A549 (cell line): Measurements from ENCODE around the gene HLA-DMB. TPM values are rescaled to one million over a fixed set of nuclear protein-coding genes. Genes with fewer than 3 reads are reported as not detected.

Experiments
- ATAC-seq, 2 experiments: fragments of 200-7000 bp in 1 of 2; fragments of >200 bp in 1 of 2; cut with Nextera tagmentation in 1 of 2; cut with Tn5 transposase in 1 of 2; 3 replicates each; pipeline versions ENCODE4 v1.8.0 to v1.9.1; 2018 to 2020; ENCODE audit warnings: mild to moderate bottlenecking in 1 of 2, moderate library complexity in 1 of 2
- CTCF ChIA-PET: fragments of 300-600 bp; sonication (Branson Sonifier 250); formaldehyde crosslinking; extraction: SDS; loops from one replicate; lab custom pipeline; 2021; ENCODE audit warnings: antibody characterized with exemption, inconsistent platforms; lab: Yijun Ruan, JAX
- POLR2A ChIA-PET: fragments of 350-600 bp; formaldehyde crosslinking; extraction: SDS; loops from one replicate; lab custom pipeline; 2021; ENCODE audit warnings: antibody characterized with exemption, inconsistent platforms; lab: Yijun Ruan, JAX
- DNase-seq, 2 experiments: peaks; one replicate each; pipeline versions ENCODE4 v3.0.0 to v3.0.0-alpha.2; 2011 to 2016; ENCODE audit warnings: low read depth in 1 of 2, low spot score in 1 of 2
- FAIRE-seq: peaks from 2 replicates; lab custom pipeline; 2011; peaks lifted over from hg19 to GRCh38; lab: Jason Lieb, UNC
- H3K27ac ChIP-seq, 2 experiments: fragments of >200 bp; sonication (Bioruptor Twin); formaldehyde crosslinking; 3 replicates each; pipeline ENCODE4 v1.5.1; 2016 to 2017
- H3K4me1 ChIP-seq: fragments of >200 bp; sonication (Bioruptor Twin); formaldehyde crosslinking; 3 replicates; pipeline ENCODE4 v1.6.1; 2016
- H3K4me2 ChIP-seq: fragments of >200 bp; sonication (Bioruptor Twin); formaldehyde crosslinking; 3 replicates; pipeline ENCODE4 v1.6.1; 2016
- H3K4me3 ChIP-seq: fragments of >200 bp; sonication (Bioruptor Twin); formaldehyde crosslinking; 3 replicates; pipeline ENCODE4 v1.5.1; 2016
- H3K9me3 ChIP-seq: fragments of >200 bp; sonication (Bioruptor Twin); formaldehyde crosslinking; 3 replicates; pipeline ENCODE4 v1.6.1; 2016
- CBX8 ChIP-seq: fragments of 200-600 bp; sonication (generic); IDR thresholded peaks from 2 replicates; pipeline ENCODE4 v1.6.1; 2016
- CEBPB ChIP-seq, 2 experiments: fragments of >200 bp in 1 of 2; sonication (Bioruptor Twin) in 1 of 2; formaldehyde crosslinking in 1 of 2; IDR thresholded peaks; 2 replicates each; pipeline ENCODE4 v1.6.1; 2012 to 2016
- CHD2 ChIP-seq: fragments of 150-350 bp; IDR thresholded peaks from 2 replicates; pipeline ENCODE4 v1.6.1; 2014; ENCODE audit warnings: low read length; ENCODE audit not compliant: partially characterized antibody
- CHD4 ChIP-seq: fragments of 200-600 bp; sonication (generic); IDR thresholded peaks from 2 replicates; pipeline ENCODE4 v1.6.1; 2016; ENCODE audit warnings: antibody characterized with exemption, mild to moderate bottlenecking, borderline replicate concordance
- ESRRA ChIP-seq: fragments of 150-350 bp; IDR thresholded peaks from 2 replicates; pipeline ENCODE4 v1.6.1; 2014; ENCODE audit warnings: mild to moderate bottlenecking, low read length, borderline replicate concordance
- FOSB ChIP-seq: fragments of 250-450 bp; sonication (Bioruptor Pico); IDR thresholded peaks from 2 replicates; pipeline ENCODE4 v1.5.0; 2020; ENCODE audit warnings: mild to moderate bottlenecking, moderate library complexity
- FOXS1 ChIP-seq: fragments of 250-450 bp; sonication (Bioruptor Pico); IDR thresholded peaks from 2 replicates; pipeline ENCODE4 v1.5.0; 2020; ENCODE audit warnings: mild to moderate bottlenecking, moderate library complexity
- GATA3 ChIP-seq: IDR thresholded peaks from 2 replicates; pipeline ENCODE4 v1.6.1; 2012; ENCODE audit warnings: borderline replicate concordance
- HOXB5 ChIP-seq: fragments of 250-450 bp; sonication (Bioruptor Pico); IDR thresholded peaks from 2 replicates; pipeline ENCODE4 v1.5.0; 2020; ENCODE audit warnings: mild to moderate bottlenecking, moderate library complexity
- JUN ChIP-seq, 2 experiments: fragments of >200 bp; sonication (Bioruptor Twin); formaldehyde crosslinking; IDR thresholded peaks; 2 replicates in 1 of 2; 3 replicates in 1 of 2; pipeline ENCODE4 v1.6.1; 2016 to 2017
- MYC ChIP-seq: IDR thresholded peaks from 2 replicates; pipeline ENCODE4 v1.6.1; 2012; ENCODE audit warnings: mild to moderate bottlenecking, inconsistent platforms, low read length, improper control_type of control experiment, borderline replicate concordance
- PHF8 ChIP-seq: fragments of 200-600 bp; sonication (generic); IDR thresholded peaks from 2 replicates; pipeline ENCODE4 v1.6.1; 2016; ENCODE audit warnings: low read depth, mild to moderate bottlenecking, antibody characterized with exemption, moderate library complexity, borderline replicate concordance
- POLR2AphosphoS2 ChIP-seq: conservative IDR thresholded peaks from 2 replicates; pipeline ENCODE4 v1.6.1; 2012; ENCODE audit warnings: low read length, improper control_type of control experiment, inconsistent platforms
- RFX5 ChIP-seq: fragments of 450-650 bp; IDR thresholded peaks from 2 replicates; pipeline ENCODE4 v1.7.1; 2014; ENCODE audit warnings: antibody characterized with exemption, mild to moderate bottlenecking, moderate library complexity
- SMC3 ChIP-seq: fragments of >200 bp; sonication (Bioruptor Twin); formaldehyde crosslinking; IDR thresholded peaks from 3 replicates; pipeline ENCODE4 v1.6.1; 2018; ENCODE audit warnings: inconsistent platforms
- TFCP2L1 ChIP-seq: fragments of 250-450 bp; sonication (Bioruptor Pico); IDR thresholded peaks from 2 replicates; pipeline ENCODE4 v1.5.0; 2021; ENCODE audit warnings: mild to moderate bottlenecking
- ZNF302 ChIP-seq: fragments of 250-450 bp; sonication (Bioruptor Pico); IDR thresholded peaks from 2 replicates; pipeline ENCODE4 v1.9.0; 2021; ENCODE audit warnings: inconsistent platforms, mild to moderate bottlenecking, moderate library complexity
- ZSCAN20 ChIP-seq: fragments of 250-450 bp; sonication (Bioruptor Pico); IDR thresholded peaks from 2 replicates; pipeline ENCODE4 v1.8.0; 2022; ENCODE audit warnings: mild to moderate bottlenecking, moderate library complexity
- WGBS: methylation state at CpG from one replicate; pipeline ENCODE4 v1.1.6; 2017; ENCODE audit errors: missing lambda C conversion rate; 5-methylcytosine and 5-hydroxymethylcytosine counted together
- polyA plus RNA-seq, 4 experiments: library from polyadenylated mRNA; depleted of rRNA in 3 of 4; stranded (reverse); fragments of >200 nt; fragmentation: RNase III in 1 of 4; extraction: RNeasy Plus Mini Kit Qiagen cat#74134 plus additional on column Dnase treatment in 1 of 4; gene quantifications; 2 replicates in 3 of 4; 3 replicates in 1 of 4; pipeline ENCODE4 v1.2.3, GENCODE V29; 2011 to 2017
- TF ChIP-seq, protein P1 (sequence below): IDR thresholded peaks from 2 replicates; pipeline ENCODE4 v1.6.1; 2012
- TF ChIP-seq, protein P2 (sequence below): IDR thresholded peaks from 2 replicates; pipeline ENCODE4 v1.6.1; 2012; ENCODE audit warnings: low read depth, borderline replicate concordance
- TF ChIP-seq, protein P3 (sequence below): fragments of >200 bp; sonication (Bioruptor Twin); formaldehyde crosslinking; IDR thresholded peaks from 3 replicates; pipeline ENCODE4 v1.6.1; 2016

Gene HLA-DMB
- polyA plus RNA-seq, 2 of the 4 experiments (the other 2 are of a cell fraction): 3.7 to 14.3 TPM

DNA sequence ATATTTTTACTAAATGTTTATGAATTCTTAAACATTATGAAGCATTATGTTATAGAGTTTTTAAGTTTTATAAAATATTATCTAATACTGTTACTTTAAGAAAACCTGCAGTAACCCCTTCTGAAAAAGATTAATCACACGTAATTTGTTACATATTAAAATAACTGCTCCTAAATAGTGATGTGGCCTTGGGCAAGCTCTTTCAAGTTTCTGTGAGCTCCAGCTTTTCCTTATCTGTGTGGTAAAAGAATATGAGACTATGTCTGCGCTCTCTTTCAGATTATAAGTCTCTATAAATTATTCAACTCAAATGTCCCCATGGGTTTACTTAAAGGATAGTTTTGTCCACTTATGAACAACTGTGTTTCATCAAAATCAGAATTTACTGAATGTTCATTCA is 31.9 kb downstream of the HLA-DMB start (continued):
- TF ChIP-seq ZSCAN20 (no peak), HOXB5 (CRISPR knock-in tag) (no peak)

DNA sequence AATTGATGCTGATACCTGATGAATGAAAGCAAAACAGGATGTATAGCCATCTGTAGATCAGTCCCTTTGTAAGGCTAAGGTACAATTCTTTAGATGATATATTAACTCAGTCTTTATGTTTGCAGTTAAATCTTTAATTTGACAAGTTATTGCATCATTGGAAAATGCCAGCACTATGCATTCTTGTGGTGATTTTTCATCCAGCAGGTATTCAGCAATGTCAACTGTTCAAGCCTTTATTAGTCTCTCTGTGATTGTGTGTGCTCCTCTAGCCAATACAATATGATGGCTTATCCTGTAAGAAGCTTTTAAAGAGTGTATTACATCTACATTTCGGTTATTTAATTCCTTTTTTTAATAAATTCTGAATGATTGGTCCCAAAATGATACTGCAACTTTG is 34.3 kb downstream of the HLA-DMB start:
- ATAC-seq (no peak; a peak in 1 of 6 replicates), FAIRE-seq (no peak), DNase-seq (no peak)
- Histone ChIP-seq H3K4me3 (no peak overlapping the region), H3K27ac (peak overlapping the region; percentile 41 to 70; a peak in 5 of 6 replicates), H3K4me2 (peak overlapping the region; percentile 53), H3K9me3 (no peaks in the 10 kb centered on the region), H3K4me1 (peaks cover 71% of the 10 kb centered on the region)
- CTCF ChIA-PET: interaction anchor here (1.0 to 1.1 kb wide), 3 partner anchors 8 to 27 kb away, joined by 3 to 4 read pairs (median 4); no protein-coding TSS in a partner anchor
- 6% methylated on average over 1 of the region's 1 CpG for WGBS
- no peak for TF ChIP-seq ESRRA
- peak; percentile 18 to 84; a peak in 3 of 4 replicates for TF ChIP-seq CEBPB (IDR thresholded peaks at IDR 0.05)
- TF ChIP-seq GATA3: peak; percentile 52; the same call in 1 of the 2 replicates
- POLR2A ChIA-PET: no interaction called here

DNA sequence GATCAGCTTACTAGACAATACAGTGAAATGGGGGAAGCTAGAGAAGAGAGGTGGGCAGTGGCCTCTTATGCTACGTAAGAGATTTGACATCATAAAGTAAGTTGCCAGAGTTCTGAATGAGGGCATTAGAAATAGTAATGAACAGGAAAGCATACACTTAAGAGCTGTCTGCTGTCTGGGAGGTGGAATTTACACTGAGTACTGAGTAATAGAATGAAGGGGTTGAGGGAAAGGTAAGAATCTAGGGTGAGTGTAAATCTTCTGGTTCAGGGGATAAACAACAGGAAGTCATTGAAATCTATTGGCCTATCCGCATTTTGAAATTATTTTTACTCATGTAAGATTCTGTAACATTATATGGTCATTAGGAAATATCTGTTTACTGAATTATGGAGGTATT is 35.8 kb downstream of the HLA-DMB start:
- POLR2A ChIA-PET: interaction anchor here (0.6 to 1.0 kb wide), 3 partner anchors 38 to 144 kb away, joined by 3 to 5 read pairs (median 5); no protein-coding TSS in a partner anchor
- Histone ChIP-seq H3K27ac (peak overlapping the region; percentile 55 to 70; a peak in 5 of 6 replicates), H3K4me3 (no peak overlapping the region), H3K4me2 (peak overlapping the region; percentile 53), H3K4me1 (peaks cover 69% of the 10 kb centered on the region), H3K9me3 (no peaks in the 10 kb centered on the region)
- no peak for ATAC-seq
- CTCF ChIA-PET: interaction anchor here (0.8 to 3.3 kb wide), 7 partner anchors 11 to 80 kb away, joined by 3 to 10 read pairs (median 4); partner anchors contain the start of gene TAP2
- TF ChIP-seq FOXS1 (CRISPR knock-in tag) (no peak), CBX8 (no peak), CHD2 (no peak), TFCP2L1 (CRISPR knock-in tag) (no peak), ZNF302 (CRISPR knock-in tag) (no peak), FOSB (CRISPR knock-in tag) (no peak)
- DNase-seq: no peak
- WGBS: 52% methylated on average over 2 of the region's 2 CpGs
- no peak for FAIRE-seq

DNA sequence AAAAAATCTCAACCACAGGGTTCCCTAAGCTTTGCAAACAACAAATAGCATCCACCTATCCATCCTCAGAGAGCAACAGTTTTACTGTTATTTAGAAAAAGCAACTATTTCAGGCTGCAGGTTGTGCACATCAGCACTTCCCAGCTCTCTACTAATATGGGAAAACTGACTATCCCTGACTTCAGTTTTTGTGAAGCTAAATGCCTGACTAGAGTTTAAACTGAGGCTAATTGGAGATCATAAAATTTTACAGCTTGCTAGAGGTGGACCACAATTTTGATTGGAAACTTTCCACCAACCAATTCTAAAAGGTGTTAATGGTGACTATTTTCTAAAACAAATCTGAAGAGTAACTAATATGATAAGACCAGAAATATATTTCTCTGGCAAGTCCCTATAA is 36.9 kb downstream of the HLA-DMB start:
- ATAC-seq: no peak
- FAIRE-seq: no peak

More for the DNA sequence above, 36.9 kb downstream of the HLA-DMB start:
- Histone ChIP-seq H3K4me2 (peak overlapping the region; percentile 53; the same call in 2 of the 3 replicates), H3K4me1 (peaks cover 59% of the 10 kb centered on the region), H3K27ac (no peak overlapping the region), H3K4me3 (no peak overlapping the region), H3K9me3 (no peaks in the 10 kb centered on the region)
- ChIA-PET CTCF (interaction anchor here (0.8 to 3.3 kb wide), 8 partner anchors 10 to 82 kb away, joined by 3 to 10 read pairs (median 4); partner anchors contain the start of gene HLA-DMA), POLR2A (interaction anchor here (1.0 kb wide), 1 partner anchor 68 kb away, joined by 5 read pairs; no protein-coding TSS in a partner anchor)
- TF ChIP-seq POLR2AphosphoS2 (no peak), PHF8 (no peak), JUN (IDR thresholded peaks at IDR 0.05) (no peak), MYC (no peak), RFX5 (no peak), ZSCAN20 (no peak), CHD4 (no peak), SMC3 (no peak)
- TF ChIP-seq, protein P1, sequence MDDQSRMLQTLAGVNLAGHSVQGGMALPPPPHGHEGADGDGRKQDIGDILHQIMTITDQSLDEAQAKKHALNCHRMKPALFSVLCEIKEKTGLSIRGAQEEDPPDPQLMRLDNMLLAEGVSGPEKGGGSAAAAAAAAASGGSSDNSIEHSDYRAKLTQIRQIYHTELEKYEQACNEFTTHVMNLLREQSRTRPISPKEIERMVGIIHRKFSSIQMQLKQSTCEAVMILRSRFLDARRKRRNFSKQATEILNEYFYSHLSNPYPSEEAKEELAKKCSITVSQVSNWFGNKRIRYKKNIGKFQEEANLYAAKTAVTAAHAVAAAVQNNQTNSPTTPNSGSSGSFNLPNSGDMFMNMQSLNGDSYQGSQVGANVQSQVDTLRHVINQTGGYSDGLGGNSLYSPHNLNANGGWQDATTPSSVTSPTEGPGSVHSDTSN: no peak
- TF ChIP-seq, protein P2, sequence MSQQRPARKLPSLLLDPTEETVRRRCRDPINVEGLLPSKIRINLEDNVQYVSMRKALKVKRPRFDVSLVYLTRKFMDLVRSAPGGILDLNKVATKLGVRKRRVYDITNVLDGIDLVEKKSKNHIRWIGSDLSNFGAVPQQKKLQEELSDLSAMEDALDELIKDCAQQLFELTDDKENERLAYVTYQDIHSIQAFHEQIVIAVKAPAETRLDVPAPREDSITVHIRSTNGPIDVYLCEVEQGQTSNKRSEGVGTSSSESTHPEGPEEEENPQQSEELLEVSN: no peak
- TF ChIP-seq, protein P3, sequence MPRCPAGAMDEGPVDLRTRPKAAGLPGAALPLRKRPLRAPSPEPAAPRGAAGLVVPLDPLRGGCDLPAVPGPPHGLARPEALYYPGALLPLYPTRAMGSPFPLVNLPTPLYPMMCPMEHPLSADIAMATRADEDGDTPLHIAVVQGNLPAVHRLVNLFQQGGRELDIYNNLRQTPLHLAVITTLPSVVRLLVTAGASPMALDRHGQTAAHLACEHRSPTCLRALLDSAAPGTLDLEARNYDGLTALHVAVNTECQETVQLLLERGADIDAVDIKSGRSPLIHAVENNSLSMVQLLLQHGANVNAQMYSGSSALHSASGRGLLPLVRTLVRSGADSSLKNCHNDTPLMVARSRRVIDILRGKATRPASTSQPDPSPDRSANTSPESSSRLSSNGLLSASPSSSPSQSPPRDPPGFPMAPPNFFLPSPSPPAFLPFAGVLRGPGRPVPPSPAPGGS: no peak
- DNase-seq: no peak
